PFSK-1 (cell line): ENCODE results near the gene LDLRAD3.

Experiments
- FOXP2 ChIP-seq: optimal IDR thresholded peaks from 2 replicates; pipeline ENCODE3; 2011; ENCODE audit warnings: borderline replicate concordance, control low read depth, inconsistent platforms; ENCODE audit not compliant: insufficient read depth; ENCODE audit errors: extremely low read length, extremely low read depth
- POLR2AphosphoS5 ChIP-seq: IDR thresholded peaks from 2 replicates; pipeline ENCODE4 v1.6.1; 2012; ENCODE audit warnings: low read depth, mild to moderate bottlenecking, control low read depth, low read length, moderate library complexity
- TAF1 ChIP-seq: IDR thresholded peaks from 2 replicates; pipeline ENCODE4 v1.6.1; 2012; ENCODE audit warnings: low read length, control low read depth, borderline replicate concordance; ENCODE audit not compliant: insufficient read depth
- TF ChIP-seq, protein P1 (sequence below), 2 experiments: IDR thresholded peaks; 2 replicates each; pipeline versions ENCODE4 v1.6.1 to v1.8.0; 2011 to 2012; ENCODE audit warnings: low read depth in 2 of 2, low read length in 2 of 2, control low read depth in 1 of 2, inconsistent platforms in 1 of 2, mild to moderate bottlenecking in 1 of 2, moderate library complexity in 1 of 2; ENCODE audit not compliant: insufficient read depth in 1 of 2

DNA sequence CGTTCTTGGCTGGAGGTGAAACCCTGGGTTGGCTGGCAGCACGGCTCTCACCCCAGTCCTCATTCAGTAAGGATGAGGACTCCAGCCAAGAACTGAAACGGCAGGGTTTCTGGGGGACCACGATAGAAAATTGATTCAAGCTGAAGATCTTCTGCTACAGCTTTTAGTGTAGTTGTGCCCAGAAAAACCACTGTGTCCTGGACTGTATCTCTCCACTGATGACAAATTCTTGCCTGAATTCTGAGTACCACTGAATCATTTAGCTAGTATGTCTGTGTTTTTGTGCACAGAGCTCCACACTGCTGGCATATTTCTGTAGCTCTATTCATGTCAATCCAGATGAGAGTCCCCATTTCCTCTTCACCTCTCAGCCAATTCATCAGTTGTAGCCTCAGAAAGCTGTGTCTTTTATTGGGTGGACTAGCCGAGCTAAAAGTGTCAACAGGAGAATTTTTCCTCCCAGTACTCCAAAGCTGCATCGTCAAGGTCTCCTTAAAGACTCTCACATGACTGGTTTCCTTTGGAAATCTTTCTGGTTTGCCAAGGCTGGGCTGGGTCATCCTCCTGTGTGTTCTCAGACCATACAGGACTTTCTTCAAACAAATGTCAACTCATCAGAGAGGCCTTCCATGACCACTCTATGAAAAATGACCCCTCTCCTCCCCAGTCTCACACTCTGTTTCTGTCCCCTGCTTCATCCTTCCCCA is 144.6 kb downstream of the LDLRAD3 start:
- TF ChIP-seq FOXP2: no peak
- no peak for TF ChIP-seq POLR2AphosphoS5
- TF ChIP-seq, protein P1, sequence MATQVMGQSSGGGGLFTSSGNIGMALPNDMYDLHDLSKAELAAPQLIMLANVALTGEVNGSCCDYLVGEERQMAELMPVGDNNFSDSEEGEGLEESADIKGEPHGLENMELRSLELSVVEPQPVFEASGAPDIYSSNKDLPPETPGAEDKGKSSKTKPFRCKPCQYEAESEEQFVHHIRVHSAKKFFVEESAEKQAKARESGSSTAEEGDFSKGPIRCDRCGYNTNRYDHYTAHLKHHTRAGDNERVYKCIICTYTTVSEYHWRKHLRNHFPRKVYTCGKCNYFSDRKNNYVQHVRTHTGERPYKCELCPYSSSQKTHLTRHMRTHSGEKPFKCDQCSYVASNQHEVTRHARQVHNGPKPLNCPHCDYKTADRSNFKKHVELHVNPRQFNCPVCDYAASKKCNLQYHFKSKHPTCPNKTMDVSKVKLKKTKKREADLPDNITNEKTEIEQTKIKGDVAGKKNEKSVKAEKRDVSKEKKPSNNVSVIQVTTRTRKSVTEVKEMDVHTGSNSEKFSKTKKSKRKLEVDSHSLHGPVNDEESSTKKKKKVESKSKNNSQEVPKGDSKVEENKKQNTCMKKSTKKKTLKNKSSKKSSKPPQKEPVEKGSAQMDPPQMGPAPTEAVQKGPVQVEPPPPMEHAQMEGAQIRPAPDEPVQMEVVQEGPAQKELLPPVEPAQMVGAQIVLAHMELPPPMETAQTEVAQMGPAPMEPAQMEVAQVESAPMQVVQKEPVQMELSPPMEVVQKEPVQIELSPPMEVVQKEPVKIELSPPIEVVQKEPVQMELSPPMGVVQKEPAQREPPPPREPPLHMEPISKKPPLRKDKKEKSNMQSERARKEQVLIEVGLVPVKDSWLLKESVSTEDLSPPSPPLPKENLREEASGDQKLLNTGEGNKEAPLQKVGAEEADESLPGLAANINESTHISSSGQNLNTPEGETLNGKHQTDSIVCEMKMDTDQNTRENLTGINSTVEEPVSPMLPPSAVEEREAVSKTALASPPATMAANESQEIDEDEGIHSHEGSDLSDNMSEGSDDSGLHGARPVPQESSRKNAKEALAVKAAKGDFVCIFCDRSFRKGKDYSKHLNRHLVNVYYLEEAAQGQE (IDR thresholded peaks at IDR 0.05; ENCODE audit: insufficient read depth in 1 of 2, low read depth in 2 of 2, low read length in 2 of 2): no peak
- TF ChIP-seq TAF1: no peak
